Keratinocyte (primary cell): ENCODE results near the gene UROS. TPM values are rescaled to one million over a fixed set of nuclear protein-coding genes. Genes with fewer than 3 reads are reported as not detected.

Source experiments
- DNase-seq: peaks from one replicate; pipeline ENCODE4 v3.0.0-alpha.2; 2011; ENCODE audit warnings: low read depth, missing footprints, low spot score
- FAIRE-seq: peaks from 2 replicates; lab custom pipeline; 2011; peaks lifted over from hg19 to GRCh38; lab: Jason Lieb, UNC
- H2AFZ ChIP-seq: 2 replicates; pipeline ENCODE4 v1.6.0; 2012; ENCODE audit warnings: low read length, control low read depth, inconsistent platforms; ENCODE audit not compliant: control insufficient read depth
- H3K27ac ChIP-seq: 2 replicates; pipeline ENCODE4 v1.5.1; 2011; ENCODE audit warnings: low read length; ENCODE audit not compliant: control insufficient read depth, insufficient read depth
- H3K27me3 ChIP-seq: 3 replicates; pipeline ENCODE4 v1.6.0; 2011; ENCODE audit warnings: low read length; ENCODE audit not compliant: control insufficient read depth, insufficient read depth; ENCODE audit errors: extremely low read depth
- H3K36me3 ChIP-seq, 2 experiments: 2 replicates in 1 of 2; 3 replicates in 1 of 2; pipeline ENCODE4 v1.5.1; 2011; ENCODE audit warnings: low read length in 2 of 2, mild to moderate bottlenecking in 1 of 2; ENCODE audit not compliant: control insufficient read depth in 2 of 2, insufficient read depth in 2 of 2; ENCODE audit errors: extremely low read depth in 1 of 2
- H3K4me1 ChIP-seq: 3 replicates; pipeline ENCODE4 v1.5.1; 2011; ENCODE audit warnings: low read length; ENCODE audit not compliant: control insufficient read depth, insufficient read depth; ENCODE audit errors: extremely low read depth
- H3K4me2 ChIP-seq: 3 replicates; pipeline ENCODE4 v1.6.0; 2011; ENCODE audit warnings: low read depth, low read length; ENCODE audit not compliant: control insufficient read depth, insufficient read depth; ENCODE audit errors: extremely low read depth
- H3K4me3 ChIP-seq, 3 experiments: fragments of 200-600 bp in 1 of 3; sonication (generic) in 1 of 3; 2 replicates in 2 of 3; 3 replicates in 1 of 3; pipeline ENCODE4 v1.5.1; 2011 to 2016; ENCODE audit warnings: low read length in 3 of 3, mild to moderate bottlenecking in 3 of 3, control low read depth in 2 of 3, inconsistent platforms in 1 of 3, low read depth in 1 of 3, mixed read lengths in 1 of 3, mixed run types in 1 of 3, moderate library complexity in 1 of 3; ENCODE audit not compliant: control insufficient read depth in 2 of 3, insufficient read depth in 2 of 3; ENCODE audit errors: extremely low read depth in 1 of 3
- H3K79me2 ChIP-seq: 2 replicates; pipeline ENCODE4 v1.6.0; 2012; ENCODE audit warnings: low read length; ENCODE audit not compliant: control insufficient read depth, insufficient read depth
- H3K9ac ChIP-seq: 3 replicates; pipeline ENCODE4 v1.6.0; 2011; ENCODE audit warnings: low read length; ENCODE audit not compliant: control insufficient read depth, insufficient read depth; ENCODE audit errors: extremely low read depth
- H3K9me1 ChIP-seq: 3 replicates; pipeline ENCODE4 v1.6.0; 2011; ENCODE audit warnings: low read length; ENCODE audit not compliant: control insufficient read depth, insufficient read depth; ENCODE audit errors: extremely low read depth
- H3K9me3 ChIP-seq: 2 replicates; pipeline ENCODE4 v1.5.1; 2012; ENCODE audit warnings: low read depth, low read length; ENCODE audit not compliant: control insufficient read depth
- H4K20me1 ChIP-seq: 3 replicates; pipeline ENCODE4 v1.6.0; 2011; ENCODE audit warnings: low read length; ENCODE audit not compliant: control insufficient read depth, insufficient read depth; ENCODE audit errors: extremely low read depth
- CTCF ChIP-seq, 3 experiments: IDR thresholded peaks in 1 of 3; conservative IDR thresholded peaks in 1 of 3; optimal IDR thresholded peaks in 1 of 3; 2 replicates in 2 of 3; 3 replicates in 1 of 3; pipeline versions ENCODE3 to v1.5.1; 2011; ENCODE audit warnings: low read length in 3 of 3, mild to moderate bottlenecking in 3 of 3, moderate library complexity in 2 of 3, control low read depth in 1 of 3, inconsistent platforms in 1 of 3; ENCODE audit not compliant: insufficient read depth in 2 of 3; ENCODE audit errors: extremely low read depth in 1 of 3
- EZH2 ChIP-seq: IDR thresholded peaks from one replicate; pipeline ENCODE4 v1.6.1; 2012; ENCODE audit warnings: inconsistent platforms, mild to moderate bottlenecking, low read length, moderate library complexity
- dilution Hi-C: fragments of 300-500 bp; cut with MboI; formaldehyde crosslinking; loops from one replicate; pipeline ENCODE4 v1.7.0; 2020; ENCODE audit warnings: low sequenced_read_pairs; ENCODE audit not compliant: extremely low pct_ligation_motif_present
- polyA plus RNA-seq, 5 experiments: library from polyadenylated mRNA; depleted of rRNA in 3 of 5; stranded (reverse) in 3 of 5; stranded (forward) in 1 of 5; unstranded in 1 of 5; fragments of >200 nt; gene quantifications; 1 replicate in 1 of 5; 2 replicates in 3 of 5; 3 replicates in 1 of 5; pipeline versions ENCODE4 v1.2.1 to v1.2.3, GENCODE V29; 2011 to 2012; ENCODE audit warnings: missing spikeins in 2 of 5, low read depth in 1 of 5, low replicate concordance in 1 of 5

UROS gene
- polyA plus RNA-seq, 1 donor (not counting 4 experiments of a cell fraction or from before 2014, with no cell fraction given), result 46.7 TPM

- Histone ChIP-seq H3K27me3 (no peaks in the 10 kb centered on the region), H3K9me3 (no peaks in the 10 kb centered on the region), H3K4me1 (no peaks in the 10 kb centered on the region), H3K79me2 (no peaks in the 10 kb centered on the region), H4K20me1 (no peaks in the 10 kb centered on the region), H3K36me3 (no peaks in the 10 kb centered on the region), H3K4me3 (no peak overlapping the region), H3K4me2 (no peak overlapping the region), H3K9ac (no peak overlapping the region), H2AFZ (no peak overlapping the region), H3K27ac (no peak overlapping the region), H3K9me1 (no peaks in the 10 kb centered on the region)
- TF ChIP-seq EZH2 (no peak), CTCF (optimal IDR thresholded peaks at IDR 0.05 in 1 of 3, IDR thresholded peaks at IDR 0.05 in 1 of 3, conservative IDR thresholded peaks at IDR 0.05 in 1 of 3; ENCODE audit: extremely low read depth in 1 of 3, insufficient read depth in 2 of 3, low read length in 3 of 3) (no peak)
- no peak for DNase-seq
- FAIRE-seq, result no peak
- dilution Hi-C loops, result no loop called here
Observed at GRCh38 chr10:125782054-125782453, 41.0 kb downstream of the UROS start.

GRCh38 chr10:125781374-125781773, 41.7 kb downstream of the UROS start:
- Histone ChIP-seq H3K9ac (no peak overlapping the region), H3K4me2 (no peak overlapping the region), H3K9me1 (no peaks in the 10 kb centered on the region), H3K4me1 (no peaks in the 10 kb centered on the region), H3K4me3 (no peak overlapping the region), H4K20me1 (no peaks in the 10 kb centered on the region), H3K79me2 (no peaks in the 10 kb centered on the region), H3K27ac (no peak overlapping the region), H3K36me3 (no peaks in the 10 kb centered on the region), H3K27me3 (no peaks in the 10 kb centered on the region), H3K9me3 (no peaks in the 10 kb centered on the region), H2AFZ (no peak overlapping the region)
- dilution Hi-C loops, result no loop called here
- FAIRE-seq (no peak), DNase-seq (no peak)
- no peak for TF ChIP-seq CTCF (optimal IDR thresholded peaks at IDR 0.05 in 1 of 3, IDR thresholded peaks at IDR 0.05 in 1 of 3, conservative IDR thresholded peaks at IDR 0.05 in 1 of 3; ENCODE audit: extremely low read depth in 1 of 3, insufficient read depth in 2 of 3, low read length in 3 of 3)
- no peak for TF ChIP-seq EZH2
